A172 (cell line): ENCODE data around the gene DOK7. TPM values are rescaled to one million over a fixed set of nuclear protein-coding genes. Genes with fewer than 3 reads are reported as not detected.

ENCODE experiments used
- DNase-seq: peaks from one replicate; pipeline ENCODE4 v3.0.0-alpha.2; 2015; ENCODE audit warnings: low spot score
- total RNA-seq: library from RNA; depleted of rRNA; stranded (reverse); fragments of >200 nt; shearing (Covaris generic); gene quantifications from 2 replicates; pipeline ENCODE4 v1.2.3, GENCODE V29; 2014

The DOK7 gene
- total RNA-seq, 1 experiment from 2014 or later, result 21.4 TPM

GRCh38 chr4:3475041-3475712 lies 12.1 kb downstream of the DOK7 start:
- DNase-seq, result no peak

DNA sequence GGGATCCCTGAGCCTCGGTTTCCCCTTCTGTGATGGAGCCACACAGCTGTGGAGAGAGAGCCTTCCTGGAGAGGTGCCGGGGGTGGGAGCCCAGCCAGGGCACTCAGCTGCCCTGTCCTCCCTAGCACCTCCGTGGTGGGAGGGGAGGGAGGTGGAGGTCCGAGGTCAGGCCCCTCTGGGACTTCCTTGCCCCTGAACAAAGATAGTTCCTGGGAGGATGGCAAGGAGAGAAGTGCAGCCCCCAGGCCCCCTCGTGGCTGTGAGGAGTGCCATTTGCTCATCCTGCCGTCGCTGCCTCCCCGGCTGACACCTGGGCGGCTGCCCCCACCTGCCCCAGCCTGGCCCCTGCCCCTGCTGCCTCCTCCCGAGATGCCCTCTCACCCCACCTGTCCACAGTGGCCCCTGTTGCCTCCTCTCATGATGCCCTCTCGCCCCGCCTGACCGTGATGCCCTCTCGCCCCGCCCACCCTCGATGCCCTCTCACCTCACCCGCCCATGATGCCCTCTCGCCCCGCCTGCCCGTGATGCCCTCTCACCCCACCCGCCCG lies 12.7 kb downstream of the DOK7 start:
- no peak for DNase-seq

GRCh38 chr4:3476341-3476747 lies 13.2 kb downstream of the DOK7 start:
- DNase-seq, result no peak

- DNase-seq, result no peak
Observed at GRCh38 chr4:3476936-3477749, 14.0 kb downstream of the DOK7 start.

DNA sequence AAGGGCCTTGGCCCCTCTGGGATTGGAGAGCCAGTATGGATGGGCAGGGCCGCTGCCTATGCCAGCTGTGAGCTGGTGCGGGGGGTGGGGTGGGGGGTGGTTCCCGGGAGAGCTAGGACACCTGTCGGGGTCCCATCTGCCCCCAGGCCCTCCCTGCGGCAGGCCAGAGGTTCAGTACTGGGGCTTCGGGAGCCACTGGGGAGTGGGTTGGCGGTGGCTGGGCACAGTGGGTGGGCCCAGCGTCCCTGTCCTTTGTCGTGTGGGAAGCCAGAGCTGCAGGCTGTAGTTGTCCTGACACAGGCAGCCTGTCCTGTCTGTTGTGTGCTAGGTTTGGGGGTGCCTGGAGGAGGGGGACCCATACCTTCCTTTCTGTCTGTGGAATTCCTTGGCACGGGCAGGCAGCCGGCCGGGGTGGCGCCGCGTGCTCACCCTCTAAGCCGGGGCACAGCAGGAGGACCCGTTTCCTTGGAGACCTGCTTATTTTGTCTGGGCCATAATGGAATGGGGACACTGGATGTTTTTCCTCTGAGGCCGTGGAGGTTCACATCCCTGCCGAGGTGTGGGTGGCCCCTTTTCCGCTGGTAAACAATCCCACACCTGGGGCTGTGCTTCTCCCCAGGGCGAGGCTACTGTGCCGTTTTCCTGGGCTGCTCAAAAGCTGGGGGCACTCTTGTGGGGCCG lies 14.8 kb downstream of the DOK7 start:
- DNase-seq, result peak; percentile 17

GRCh38 chr4:3478446-3479357 lies 15.6 kb downstream of the DOK7 start:
- no peak for DNase-seq

GRCh38 chr4:3479358-3480101 lies 16.4 kb downstream of the DOK7 start:
- DNase-seq, result no peak

DNA sequence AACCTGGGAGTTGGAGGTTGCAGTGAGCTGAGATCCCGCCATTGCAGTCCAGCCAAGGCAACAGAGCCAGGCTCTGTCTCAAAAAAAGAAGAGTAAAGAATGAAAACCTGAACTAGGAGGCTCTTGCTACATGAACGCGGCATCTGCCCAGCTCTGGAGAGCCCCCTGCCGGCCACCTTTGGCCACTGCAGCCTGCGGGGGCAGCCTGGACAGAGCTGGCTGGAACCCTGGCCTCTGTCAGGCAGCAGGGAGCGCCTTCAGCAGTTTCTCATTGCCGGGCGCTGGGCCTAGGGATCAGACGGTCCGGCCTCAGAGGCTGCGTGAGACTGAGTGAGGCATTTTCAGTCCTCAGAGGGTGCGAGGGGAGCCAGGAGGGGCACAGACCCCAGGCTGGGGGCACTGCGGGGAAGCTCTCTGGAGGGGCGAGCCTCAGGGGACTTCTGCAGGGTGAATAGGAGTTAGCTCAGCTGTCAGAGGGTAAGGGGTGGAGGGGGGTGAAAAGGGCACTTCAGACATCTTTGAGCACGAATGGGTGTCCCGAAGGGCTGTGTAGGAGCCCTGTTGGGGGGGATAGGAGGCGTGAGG lies 17.5 kb downstream of the DOK7 start:
- DNase-seq, result peak; percentile 70

GRCh38 chr4:3481113-3481531 lies 18.0 kb downstream of the DOK7 start:
- DNase-seq, result peak; percentile 19

DNA sequence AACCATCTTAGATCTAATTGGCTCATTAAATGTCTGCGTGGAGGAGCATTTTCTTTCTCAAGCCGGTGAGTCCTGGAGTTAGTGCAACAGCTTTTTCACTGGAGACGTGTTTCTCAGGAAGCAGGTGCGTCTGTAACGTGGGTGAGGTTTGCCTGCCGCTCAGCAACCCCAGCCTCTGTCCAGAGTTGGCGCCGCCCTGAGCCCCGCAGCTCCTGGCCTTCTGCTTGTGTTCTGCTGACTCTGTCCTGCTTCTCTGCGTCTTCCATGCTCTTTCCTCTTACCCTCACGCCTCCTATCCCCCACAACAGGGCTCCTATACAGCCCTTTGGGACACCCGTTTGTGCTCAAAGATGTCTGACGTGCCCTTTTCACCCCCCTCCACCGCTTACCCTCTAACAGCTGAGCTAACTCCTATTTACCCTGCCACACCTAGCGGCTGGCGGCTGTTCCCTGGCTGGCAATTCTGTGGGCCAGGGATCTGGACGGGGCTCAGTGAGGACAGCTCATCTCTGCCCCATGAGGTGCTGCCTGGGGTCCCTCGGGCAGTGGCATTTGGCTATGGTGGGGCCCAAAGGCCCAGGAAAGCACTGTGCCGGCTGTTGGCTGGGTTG lies 18.8 kb downstream of the DOK7 start:
- no peak for DNase-seq

DNA sequence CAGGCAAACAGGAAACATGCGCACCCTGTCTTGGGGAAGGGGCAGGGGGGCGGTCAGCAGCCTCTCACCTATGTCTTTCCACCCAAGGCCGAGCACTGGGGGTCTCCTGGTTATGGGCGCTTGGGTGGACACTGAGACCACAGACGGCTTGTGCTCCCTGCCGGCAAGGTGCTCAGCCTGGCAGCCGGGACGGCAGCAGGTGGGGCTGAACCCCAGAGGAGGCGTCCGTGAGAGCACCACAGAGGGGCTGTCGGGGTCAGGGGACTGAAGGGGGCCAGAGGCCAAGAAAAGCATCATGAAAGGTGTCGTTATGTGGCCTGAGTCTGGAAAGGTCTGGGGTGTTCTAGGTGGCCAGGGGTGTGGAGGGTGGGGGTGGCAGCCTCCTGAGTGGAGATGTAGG lies 19.6 kb downstream of the DOK7 start:
- DNase-seq, result no peak

- DNase-seq, result peak; percentile 79
Observed at GRCh38 chr4:3483471-3483921, 20.4 kb downstream of the DOK7 start.

- DNase-seq, result peak; percentile 90
Observed at GRCh38 chr4:3484057-3484973, 21.2 kb downstream of the DOK7 start.

- DNase-seq, result peak; percentile 55
Observed at GRCh38 chr4:3485011-3485791, 22.1 kb downstream of the DOK7 start.

DNA sequence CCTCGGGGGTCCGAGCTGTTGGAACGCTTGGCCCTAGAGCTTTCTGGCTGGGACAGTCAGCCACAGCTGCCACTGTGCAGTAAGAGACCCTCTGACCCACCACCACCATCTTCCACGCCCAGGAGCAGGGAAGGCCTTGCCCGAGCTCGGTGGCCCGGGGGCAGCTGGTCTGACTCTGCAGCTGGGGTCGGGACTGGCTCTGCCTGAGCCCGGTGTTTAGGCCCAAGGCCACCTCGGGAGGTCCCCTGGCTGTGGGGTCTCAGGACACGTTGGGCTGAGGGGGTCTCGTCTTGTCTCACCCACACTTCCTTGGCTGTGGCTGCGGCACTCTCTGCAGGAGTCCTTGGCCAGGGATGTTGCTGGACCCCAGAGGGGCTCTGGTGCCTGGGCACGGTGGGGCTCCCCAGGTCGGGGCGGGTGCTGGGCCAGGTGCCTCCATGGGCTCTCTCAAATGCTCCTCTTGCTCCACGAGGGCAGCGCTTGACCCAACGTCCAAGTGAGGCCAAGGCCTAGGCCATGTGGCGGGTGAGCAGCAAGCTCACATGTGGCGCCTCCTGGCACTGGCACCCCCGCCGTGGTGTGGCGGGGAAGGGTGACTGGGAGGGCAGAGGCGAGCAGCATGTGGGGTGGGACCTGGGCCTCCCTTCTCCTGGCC lies 22.9 kb downstream of the DOK7 start:
- DNase-seq, result no peak

GRCh38 chr4:3486541-3487540 lies 23.7 kb downstream of the DOK7 start:
- peak; percentile 44 for DNase-seq
